ENCODE results near the gene LAMTOR2.

DNA sequence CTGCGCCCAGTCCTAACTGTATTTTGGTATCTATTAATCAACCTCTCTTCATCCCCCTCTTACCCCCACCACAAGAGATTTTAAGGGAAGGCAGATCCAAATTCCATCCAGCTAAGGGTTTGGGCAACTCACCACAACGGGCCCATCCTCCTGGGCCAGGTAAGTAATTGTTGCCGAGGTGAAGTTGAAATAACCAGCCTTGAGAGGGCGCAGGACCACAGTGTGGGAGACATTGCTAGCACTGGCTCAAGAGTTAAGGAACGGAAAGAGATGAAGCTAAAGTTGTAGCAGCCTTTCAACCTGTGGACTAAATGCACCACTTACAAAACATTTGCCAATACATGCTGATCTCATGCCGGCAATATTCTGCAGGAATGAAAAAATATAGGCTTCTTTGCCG, 39.8 kb upstream of the LAMTOR2 start:
- no peak for TF ChIP-seq EZH2 (IDR thresholded peaks at IDR 0.05; ENCODE audit: low read length)
- TF ChIP-seq, protein P1, sequence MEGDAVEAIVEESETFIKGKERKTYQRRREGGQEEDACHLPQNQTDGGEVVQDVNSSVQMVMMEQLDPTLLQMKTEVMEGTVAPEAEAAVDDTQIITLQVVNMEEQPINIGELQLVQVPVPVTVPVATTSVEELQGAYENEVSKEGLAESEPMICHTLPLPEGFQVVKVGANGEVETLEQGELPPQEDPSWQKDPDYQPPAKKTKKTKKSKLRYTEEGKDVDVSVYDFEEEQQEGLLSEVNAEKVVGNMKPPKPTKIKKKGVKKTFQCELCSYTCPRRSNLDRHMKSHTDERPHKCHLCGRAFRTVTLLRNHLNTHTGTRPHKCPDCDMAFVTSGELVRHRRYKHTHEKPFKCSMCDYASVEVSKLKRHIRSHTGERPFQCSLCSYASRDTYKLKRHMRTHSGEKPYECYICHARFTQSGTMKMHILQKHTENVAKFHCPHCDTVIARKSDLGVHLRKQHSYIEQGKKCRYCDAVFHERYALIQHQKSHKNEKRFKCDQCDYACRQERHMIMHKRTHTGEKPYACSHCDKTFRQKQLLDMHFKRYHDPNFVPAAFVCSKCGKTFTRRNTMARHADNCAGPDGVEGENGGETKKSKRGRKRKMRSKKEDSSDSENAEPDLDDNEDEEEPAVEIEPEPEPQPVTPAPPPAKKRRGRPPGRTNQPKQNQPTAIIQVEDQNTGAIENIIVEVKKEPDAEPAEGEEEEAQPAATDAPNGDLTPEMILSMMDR (optimal IDR thresholded peaks at IDR 0.05 in 1 of 3, IDR thresholded peaks at IDR 0.05 in 1 of 3, conservative IDR thresholded peaks at IDR 0.05 in 1 of 3; ENCODE audit: extremely low read depth in 1 of 3, insufficient read depth in 2 of 3, low read length in 3 of 3) = no peak

Measured in keratinocyte (primary cell).